Pancreas (tissue), 10 donors: ENCODE data around the gene NT5C1B. TPM values are rescaled to one million over a fixed set of nuclear protein-coding genes. Genes with fewer than 3 reads are reported as not detected.
A peak's percentile ranks its signal among the peaks of the same experiment; 100 is the strongest.

Experiments
- ATAC-seq, 4 donors: fragments of 200-7000 bp; cut with Tn5 transposase; one replicate each; pipeline versions ENCODE4 v1.8.0 to v1.9.1; 2020; ENCODE audit warnings: mild to moderate bottlenecking in 4 of 4, moderate library complexity in 4 of 4
- DNase-seq, 6 donors: peaks; one replicate each; pipeline ENCODE4 v3.0.0-alpha.2; 2020
- FAIRE-seq: peaks from 2 replicates; lab custom pipeline; 2012; peaks lifted over from hg19 to GRCh38; lab: Jason Lieb, UNC
- H3K27ac ChIP-seq, 4 donors: fragments of 200-600 bp; sonication (generic); 1 replicate in 3 of 4; 2 replicates in 1 of 4; pipeline versions ENCODE4 v1.5.0 to v1.8.0; 2020
- H3K27me3 ChIP-seq, 4 donors: fragments of 200-600 bp; one replicate each; pipeline ENCODE4 v1.8.0; 2021
- H3K36me3 ChIP-seq, 3 donors: fragments of 200-600 bp; sonication (generic) in 1 of 3; one replicate each; pipeline versions ENCODE4 v1.5.0 to v1.8.0; 2020 to 2021
- H3K4me1 ChIP-seq, 3 donors: fragments of 200-600 bp; one replicate each; pipeline ENCODE4 v1.8.0; 2021
- H3K4me3 ChIP-seq, 4 donors: fragments of 200-600 bp; sonication (generic) in 2 of 4; one replicate each; pipeline versions ENCODE4 v1.5.0 to v1.8.0; 2020 to 2021
- H3K9me3 ChIP-seq, 4 donors: fragments of 200-600 bp; one replicate each; pipeline ENCODE4 v1.8.0; 2021
- CTCF ChIP-seq, 4 donors: fragments of 200-600 bp; sonication (generic) in 3 of 4; IDR thresholded peaks; one replicate each; pipeline versions ENCODE4 v1.5.0 to v1.8.0; 2021; ENCODE audit warnings: antibody characterized with exemption in 4 of 4
- WGBS, 2 donors: extraction: QIAGEN DNeasy Blood & Tissue Kit; methylation state at CpG; one replicate each; pipeline ENCODE4 v1.1.7; 2013; 5-methylcytosine and 5-hydroxymethylcytosine counted together
- intact Hi-C, 3 donors: fragments of 100-400 bp; cut with DNase I; formaldehyde crosslinking; loops; one replicate each; pipeline versions ENCODE4 v1.11.1 to v1.14.2; 2022
- polyA plus RNA-seq, 2 donors: library from polyadenylated mRNA; stranded (reverse); fragments of 200-250 nt; gene quantifications; one replicate each; pipeline ENCODE4 v1.2.3, GENCODE V29; 2013
- total RNA-seq, 6 donors: library from RNA; stranded (reverse); fragmentation: NEBNext Ultra II Directional in 4 of 6; extraction: Animal tissue kit (Norgen Biotek cat#: 25700) in 4 of 6; gene quantifications; one replicate each; pipeline versions ENCODE4 v1.2.1 to v1.2.4, GENCODE V29; 2021 to 2023
- donor health status: healthy with polysubstance abuse.
- donor health status: DM: no; HTN: no; CAD: no; lungs with moderate emphysema.
- donor health status: DM: no; HTN: no; CAD: no.
- donor health status: control.
- donor health status: control.
- donor health status: Bipolar disorder and iron deficiency.
- donor health status: DM: yes; HTN: yes; CAD: no.
- donor health status: DM: no; HTN: no; CAD: no.
- donor health status: DM: no; HTN: no; CAD: no.
- donor health status: DM: yes; HTN: yes; CAD: no.

NT5C1B gene
- total and polyA plus RNA-seq, 8 donors, result 0.05 TPM; not detected in 7

- H3K27me3 ChIP-seq, result no peaks in the 10 kb centered on the region
- FAIRE-seq (no peak), ATAC-seq (peak in 1 of 4 donors; percentile 4), DNase-seq (no peak)
- peaks cover 4 to 22% (median 14%) of the 10 kb centered on the region in 3 donors for H3K4me1 ChIP-seq
- H3K9me3 ChIP-seq, result no peaks in the 10 kb centered on the region
- intact Hi-C loops, result no loop called here
- peak overlapping the region; percentile 94 to 99 (median 96) for H3K27ac ChIP-seq
- no peak for TF ChIP-seq CTCF (IDR thresholded peaks at IDR 0.05)
- H3K4me3 ChIP-seq, result peak overlapping the region; percentile 58 to 95 (median 85)
- H3K36me3 ChIP-seq, result peaks cover 0 to 9% (median 3%) of the 10 kb centered on the region in 3 donors
- WGBS, 2 donors, result 1% methylated on average over 11 of the region's 11 CpGs
These were observed 29.8 kb downstream of the NT5C1B start for GRCh38 chr2:18559531-18560030.

DNA sequence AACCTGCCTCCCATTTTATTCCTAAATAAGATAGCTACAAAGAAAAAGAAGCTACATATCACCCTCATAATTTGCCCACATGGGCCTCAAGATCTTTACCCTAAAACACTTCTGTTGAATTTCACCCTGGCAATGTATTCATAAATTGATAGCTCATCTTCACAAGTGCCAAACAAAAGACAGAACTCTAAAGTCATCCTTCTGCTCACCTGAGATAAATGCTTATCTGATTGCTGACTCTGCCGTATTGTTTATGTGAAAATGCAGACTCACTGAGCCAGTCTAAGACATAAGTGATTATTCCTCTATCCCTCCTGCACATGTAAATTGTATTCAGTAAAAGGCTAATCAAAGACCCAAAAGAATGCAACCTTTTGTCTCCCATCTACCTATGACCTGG lies 30.9 kb downstream of the NT5C1B start:
- H3K27me3 ChIP-seq, result no peaks in the 10 kb centered on the region
- ATAC-seq (no peak), DNase-seq (no peak), FAIRE-seq (no peak)
- H3K4me3 ChIP-seq, result no peak overlapping the region
- TF ChIP-seq CTCF (IDR thresholded peaks at IDR 0.05), result no peak
- 52 to 58% methylated on average over 1 of the region's 1 CpG for whole genome bisulfite sequencing, 2 donors
- H3K36me3 ChIP-seq, result peaks cover 0 to 10% (median 3%) of the 10 kb centered on the region in 3 donors
- H3K9me3 ChIP-seq, result no peaks in the 10 kb centered on the region
- H3K4me1 ChIP-seq, result peaks cover 4 to 22% (median 14%) of the 10 kb centered on the region in 3 donors
- no peak overlapping the region for H3K27ac ChIP-seq
- intact Hi-C loops, result no loop called here

- no peak for TF ChIP-seq CTCF (IDR thresholded peaks at IDR 0.05)
- no peak overlapping the region for H3K27ac ChIP-seq
- no peak for ATAC-seq
- intact Hi-C loops, result no loop called here
- H3K36me3 ChIP-seq, result peaks cover 0 to 10% (median 3%) of the 10 kb centered on the region in 3 donors
- H3K9me3 ChIP-seq, result no peaks in the 10 kb centered on the region
- FAIRE-seq, result no peak
- H3K27me3 ChIP-seq, result no peaks in the 10 kb centered on the region
- WGBS, 2 donors, result 65 to 77% methylated on average over 2 of the region's 2 CpGs
- DNase-seq, result no peak
- H3K4me1 ChIP-seq, result peaks cover 4 to 29% (median 19%) of the 10 kb centered on the region in 3 donors
- no peak overlapping the region for H3K4me3 ChIP-seq
These were observed 32.2 kb downstream of the NT5C1B start for GRCh38 chr2:18557121-18557520.

DNA sequence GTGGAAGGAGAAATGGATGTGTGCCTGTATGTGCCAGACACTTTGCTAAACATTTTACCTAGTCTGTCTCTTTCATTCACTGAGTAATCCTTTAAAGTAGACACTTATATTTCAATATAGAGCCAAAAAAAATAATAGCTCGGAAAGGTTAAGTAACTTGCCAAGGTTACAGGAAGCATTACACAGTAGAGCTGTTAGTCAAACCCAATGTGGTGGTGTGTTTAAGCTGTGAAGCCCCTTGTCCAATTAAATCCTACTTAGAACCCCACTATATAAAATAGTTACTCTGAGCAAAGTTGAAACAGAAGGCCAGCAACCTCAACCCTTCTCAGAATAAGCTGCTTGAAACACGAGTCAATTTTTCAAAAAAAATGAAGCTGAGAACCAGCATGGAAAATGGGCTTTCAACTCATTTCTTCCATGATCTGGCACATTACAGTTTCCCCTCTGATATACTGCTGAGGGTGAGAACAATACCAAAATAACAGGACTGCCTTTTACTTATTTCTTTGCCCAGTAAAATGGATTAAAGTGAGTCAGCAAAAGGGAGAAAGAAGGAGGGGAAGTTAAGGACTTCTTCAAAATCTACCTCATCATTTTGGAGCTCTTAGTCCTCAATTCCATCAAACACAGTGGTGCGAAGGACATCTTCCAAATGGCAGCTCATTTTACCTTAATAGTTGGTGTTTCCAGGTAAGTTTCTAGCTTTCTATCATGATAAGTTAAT lies 36.9 kb downstream of the NT5C1B start:
- H3K9me3 ChIP-seq, result no peaks in the 10 kb centered on the region
- no peak for FAIRE-seq
- intact Hi-C loops, result no loop called here
- H3K27me3 ChIP-seq, result no peaks in the 10 kb centered on the region
- H3K4me1 ChIP-seq, result peaks cover 9 to 27% (median 19%) of the 10 kb centered on the region in 3 donors
- no peak overlapping the region for H3K27ac ChIP-seq
- TF ChIP-seq CTCF (IDR thresholded peaks at IDR 0.05), result no peak
- 61 to 76% methylated on average over 3 of the region's 3 CpGs for WGBS, 2 donors
- no peak for DNase-seq
- no peak overlapping the region for H3K4me3 ChIP-seq
- peaks cover 0 to 10% (median 3%) of the 10 kb centered on the region in 3 donors for H3K36me3 ChIP-seq
- ATAC-seq, result peak in 2 of 4 donors; percentile 52 to 61

GRCh38 chr2:18551623-18552022 lies 37.7 kb downstream of the NT5C1B start:
- peak overlapping the region in 1 of 4 donors; percentile 1 for H3K27ac ChIP-seq

More at GRCh38 chr2:18551623-18552022, 37.7 kb downstream of the NT5C1B start:
- no peak for DNase-seq
- intact Hi-C loops, result no loop called here
- no peak for TF ChIP-seq CTCF (IDR thresholded peaks at IDR 0.05)
- ATAC-seq, result no peak
- H3K36me3 ChIP-seq, result peaks cover 0 to 10% (median 3%) of the 10 kb centered on the region in 3 donors
- 64 to 87% methylated on average over 2 of the region's 2 CpGs for WGBS, 2 donors
- no peaks in the 10 kb centered on the region for H3K27me3 ChIP-seq
- H3K4me1 ChIP-seq, result peaks cover 9 to 25% (median 19%) of the 10 kb centered on the region in 3 donors
- no peak for FAIRE-seq
- no peaks in the 10 kb centered on the region for H3K9me3 ChIP-seq
- no peak overlapping the region for H3K4me3 ChIP-seq
